ENCODE data around the gene ANKRD13A. TPM values are rescaled to one million over a fixed set of nuclear protein-coding genes. Genes with fewer than 3 reads are reported as not detected.
"Not testable (repeated sequence)": the region's sequence is repeated elsewhere in the genome, so short reads cannot be mapped to it uniquely, and the experiment has no call there.

The ANKRD13A gene
- polyA plus RNA-seq, 1 experiment: 268 TPM

DNA sequence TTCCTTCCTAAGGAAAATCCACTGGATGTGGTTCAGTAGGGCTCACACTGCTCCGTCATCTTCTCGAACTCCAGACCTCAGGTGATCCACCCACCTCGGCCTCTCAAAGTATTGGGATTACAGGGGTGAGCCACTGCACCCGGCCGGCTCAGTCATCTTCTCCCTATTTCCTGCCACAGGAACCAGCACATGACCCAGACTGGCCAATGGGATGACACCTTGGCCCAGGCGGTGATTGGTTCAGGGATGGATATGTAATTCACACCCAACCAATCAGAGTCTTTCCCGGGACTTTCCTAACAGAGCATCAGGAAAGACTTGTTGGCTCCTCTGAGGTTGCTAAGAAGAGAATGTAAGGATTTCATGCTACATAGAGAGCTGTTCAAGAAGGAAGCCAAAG lies 68.3 kb downstream of the ANKRD13A start:
- no peak for DNase-seq (ENCODE audit: low read depth)
- no peaks in the 10 kb centered on the region for H3K36me3 ChIP-seq (ENCODE audit: control insufficient read depth, insufficient read depth, low read length)
- H3K27me3 ChIP-seq (ENCODE audit: control insufficient read depth, insufficient read depth, low read length): no peaks in the 10 kb centered on the region
- H3K4me3 ChIP-seq (ENCODE audit: low read depth, low read length): no peak overlapping the region
- TF ChIP-seq, protein P1, sequence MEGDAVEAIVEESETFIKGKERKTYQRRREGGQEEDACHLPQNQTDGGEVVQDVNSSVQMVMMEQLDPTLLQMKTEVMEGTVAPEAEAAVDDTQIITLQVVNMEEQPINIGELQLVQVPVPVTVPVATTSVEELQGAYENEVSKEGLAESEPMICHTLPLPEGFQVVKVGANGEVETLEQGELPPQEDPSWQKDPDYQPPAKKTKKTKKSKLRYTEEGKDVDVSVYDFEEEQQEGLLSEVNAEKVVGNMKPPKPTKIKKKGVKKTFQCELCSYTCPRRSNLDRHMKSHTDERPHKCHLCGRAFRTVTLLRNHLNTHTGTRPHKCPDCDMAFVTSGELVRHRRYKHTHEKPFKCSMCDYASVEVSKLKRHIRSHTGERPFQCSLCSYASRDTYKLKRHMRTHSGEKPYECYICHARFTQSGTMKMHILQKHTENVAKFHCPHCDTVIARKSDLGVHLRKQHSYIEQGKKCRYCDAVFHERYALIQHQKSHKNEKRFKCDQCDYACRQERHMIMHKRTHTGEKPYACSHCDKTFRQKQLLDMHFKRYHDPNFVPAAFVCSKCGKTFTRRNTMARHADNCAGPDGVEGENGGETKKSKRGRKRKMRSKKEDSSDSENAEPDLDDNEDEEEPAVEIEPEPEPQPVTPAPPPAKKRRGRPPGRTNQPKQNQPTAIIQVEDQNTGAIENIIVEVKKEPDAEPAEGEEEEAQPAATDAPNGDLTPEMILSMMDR (IDR thresholded peaks at IDR 0.05; ENCODE audit: insufficient read depth, low read depth, low read length): no peak
- ChIA-PET POLR2A (no interaction called here), CTCF (interaction anchor here (1.2 kb wide), 1 partner anchor 32 kb away, joined by 4 read pairs; no protein-coding TSS in a partner anchor)

DNA sequence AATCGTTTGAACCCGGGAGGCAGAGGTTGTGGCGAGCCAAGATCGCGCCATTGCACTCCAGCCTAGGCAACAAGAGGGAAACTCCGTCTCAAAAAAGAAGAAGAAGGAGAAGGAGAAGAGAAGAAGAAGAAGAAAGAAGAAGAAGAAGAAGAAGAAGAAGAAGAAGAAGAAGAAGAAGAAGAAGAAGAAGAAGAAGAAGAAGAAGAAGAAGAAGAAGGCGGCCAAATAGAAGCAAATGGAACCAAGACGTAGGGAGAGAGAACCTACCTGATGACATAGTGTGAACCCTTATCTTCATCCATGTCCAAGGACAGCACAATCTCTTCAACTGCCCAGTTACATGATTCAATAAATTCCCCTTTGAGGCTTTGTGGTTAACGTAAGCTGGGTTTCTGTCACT lies 68.9 kb downstream of the ANKRD13A start:
- H3K36me3 ChIP-seq (ENCODE audit: control insufficient read depth, insufficient read depth, low read length); DNase-seq (ENCODE audit: low read depth); H3K27me3 ChIP-seq (ENCODE audit: control insufficient read depth, insufficient read depth, low read length); CTCF ChIA-PET; H3K4me3 ChIP-seq (ENCODE audit: low read depth, low read length); POLR2A ChIA-PET: not testable (repeated sequence)

DNA sequence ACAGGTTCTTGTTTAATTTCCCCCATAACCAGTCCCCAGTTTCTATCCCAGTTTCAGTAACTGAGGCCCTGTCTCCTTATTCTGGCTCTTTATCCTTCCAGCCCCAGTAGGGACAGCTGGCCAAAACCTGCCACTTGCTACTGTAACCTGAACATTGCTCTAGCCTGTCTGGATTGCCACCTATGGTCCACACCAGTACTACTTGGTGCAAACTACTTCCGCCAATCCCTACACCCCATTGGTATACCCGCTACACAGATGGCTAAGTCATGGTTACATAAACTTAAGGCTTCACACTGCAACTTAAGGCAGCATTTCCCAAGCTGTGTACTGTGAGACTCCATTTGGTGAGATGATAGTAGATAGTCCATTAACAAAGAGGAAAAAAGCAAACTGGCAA lies 69.4 kb downstream of the ANKRD13A start:
- CTCF ChIA-PET: no interaction called here

DNA sequence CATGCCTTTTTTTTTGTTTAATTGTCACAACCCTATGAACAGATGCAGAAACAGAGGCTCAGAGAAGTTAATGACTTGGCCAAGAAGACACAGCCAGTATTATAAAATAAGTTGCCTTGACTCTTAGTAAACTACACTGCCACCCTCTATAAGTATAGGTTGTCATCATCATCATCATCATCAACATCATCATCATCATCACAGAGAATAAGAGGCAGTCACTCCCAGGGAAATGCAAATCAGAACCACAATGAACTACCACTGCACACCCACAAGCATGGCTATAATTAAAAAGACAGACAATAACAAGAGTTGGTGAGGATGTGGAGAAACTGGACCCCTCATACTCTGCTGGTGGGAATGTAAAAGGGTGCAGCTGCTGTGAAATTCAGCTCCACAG lies 72.3 kb downstream of the ANKRD13A start:
- Histone ChIP-seq H3K36me3 (ENCODE audit: control insufficient read depth, insufficient read depth, low read length) (no peaks in the 10 kb centered on the region), H3K27me3 (ENCODE audit: control insufficient read depth, insufficient read depth, low read length) (no peaks in the 10 kb centered on the region), H3K4me3 (ENCODE audit: low read depth, low read length) (no peak overlapping the region)
- ChIA-PET CTCF (no interaction called here), POLR2A (no interaction called here)
- DNase-seq (ENCODE audit: low read depth): no peak
- TF ChIP-seq, protein P1 (IDR thresholded peaks at IDR 0.05; ENCODE audit: insufficient read depth, low read depth, low read length): no peak

More for the DNA sequence above, 69.4 kb downstream of the ANKRD13A start:
- TF ChIP-seq, protein P1 (IDR thresholded peaks at IDR 0.05; ENCODE audit: insufficient read depth, low read depth, low read length): no peak
- Histone ChIP-seq H3K27me3 (ENCODE audit: control insufficient read depth, insufficient read depth, low read length) (no peaks in the 10 kb centered on the region), H3K4me3 (ENCODE audit: low read depth, low read length) (no peak overlapping the region), H3K36me3 (ENCODE audit: control insufficient read depth, insufficient read depth, low read length) (no peaks in the 10 kb centered on the region)
- no peak for DNase-seq (ENCODE audit: low read depth)
- POLR2A ChIA-PET: no interaction called here

DNA sequence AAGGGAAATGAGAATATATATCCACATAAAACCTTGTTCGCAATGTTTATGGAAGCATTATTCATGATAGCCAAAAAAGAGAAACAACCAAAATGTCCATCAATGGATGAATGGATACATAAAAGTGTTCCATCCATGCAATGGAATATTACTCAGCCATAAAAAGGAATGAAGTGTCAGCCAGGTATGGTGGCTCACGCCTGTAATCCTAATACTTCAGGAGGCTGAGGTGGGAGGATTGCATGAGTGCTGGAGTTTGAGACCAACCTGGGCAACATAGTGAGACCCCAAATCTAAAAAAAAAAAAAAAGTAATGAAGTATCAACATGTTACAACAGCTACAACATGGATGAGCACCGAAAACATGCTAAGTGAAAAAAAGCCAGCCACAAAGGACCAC lies 72.7 kb downstream of the ANKRD13A start:
- ChIA-PET CTCF (no interaction called here), POLR2A (no interaction called here)
- Histone ChIP-seq H3K36me3 (ENCODE audit: control insufficient read depth, insufficient read depth, low read length) (no peaks in the 10 kb centered on the region), H3K27me3 (ENCODE audit: control insufficient read depth, insufficient read depth, low read length) (no peaks in the 10 kb centered on the region), H3K4me3 (ENCODE audit: low read depth, low read length) (no peak overlapping the region)
- no peak for DNase-seq (ENCODE audit: low read depth)
- TF ChIP-seq, protein P1 (IDR thresholded peaks at IDR 0.05; ENCODE audit: insufficient read depth, low read depth, low read length): no peak

DNA sequence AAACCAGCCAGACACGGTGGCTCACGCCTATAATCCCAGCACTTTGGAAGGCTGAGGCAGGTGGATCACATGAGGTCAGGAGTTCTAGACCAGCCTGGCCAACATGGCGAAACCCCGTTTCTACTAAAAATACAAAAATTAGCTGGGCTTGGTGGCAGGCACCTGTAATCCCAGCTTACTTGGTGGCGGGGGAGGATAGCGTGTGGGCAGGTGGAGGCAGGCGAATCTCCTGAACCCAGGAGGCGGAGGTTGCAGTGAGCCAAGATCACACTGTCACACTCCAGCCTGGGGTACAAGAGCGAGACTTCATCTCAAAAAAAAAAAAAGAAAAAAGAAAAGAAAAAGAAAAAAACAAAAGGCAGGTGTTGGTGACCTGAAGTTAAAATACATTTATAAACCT lies 73.4 kb downstream of the ANKRD13A start:
- DNase-seq (ENCODE audit: low read depth); CTCF ChIA-PET; H3K27me3 ChIP-seq (ENCODE audit: control insufficient read depth, insufficient read depth, low read length); H3K4me3 ChIP-seq (ENCODE audit: low read depth, low read length); POLR2A ChIA-PET; H3K36me3 ChIP-seq (ENCODE audit: control insufficient read depth, insufficient read depth, low read length): not testable (repeated sequence)

Measured in BJ (cell line).